Uterus (tissue), 4 donors: ENCODE measurements around the gene OAT. TPM values are rescaled to one million over a fixed set of nuclear protein-coding genes. Genes with fewer than 3 reads are reported as not detected.

Experiments
- DNase-seq, 2 donors: peaks; one replicate each; pipeline ENCODE4 v3.0.0-alpha.2; 2019 to 2020
- H3K27ac ChIP-seq, 2 donors: fragments of 200-600 bp; sonication (generic); 1 replicate in 1 of 2; 2 replicates in 1 of 2; pipeline ENCODE4 v1.5.1; 2016 to 2018
- H3K27me3 ChIP-seq, 2 donors: fragments of 200-600 bp; sonication (generic); one replicate each; pipeline ENCODE4 v1.5.1; 2018 to 2019; ENCODE audit warnings: control low read depth in 1 of 2
- H3K36me3 ChIP-seq, 2 donors: fragments of 200-600 bp; sonication (generic); one replicate each; pipeline ENCODE4 v1.5.1; 2019; ENCODE audit warnings: control low read depth in 1 of 2
- H3K4me1 ChIP-seq, 2 donors: fragments of 200-600 bp; sonication (generic); one replicate each; pipeline ENCODE4 v1.5.1; 2018 to 2019; ENCODE audit warnings: control low read depth in 1 of 2
- H3K4me3 ChIP-seq, 2 donors: fragments of 200-600 bp; sonication (generic); 1 replicate in 1 of 2; 2 replicates in 1 of 2; pipeline ENCODE4 v1.5.1; 2018 to 2019; ENCODE audit warnings: mild to moderate bottlenecking in 1 of 2
- H3K9me3 ChIP-seq, 2 donors: fragments of 200-600 bp; sonication (generic); one replicate each; pipeline ENCODE4 v1.5.1; 2019; ENCODE audit warnings: control low read depth in 1 of 2
- CTCF ChIP-seq, 4 experiments: fragments of 200-600 bp in 2 of 4; fragments of 450-650 bp in 2 of 4; sonication (generic) in 2 of 4; IDR thresholded peaks; one replicate each; pipeline ENCODE4 v1.5.1; 2016 to 2019; ENCODE audit warnings: antibody characterized with exemption in 4 of 4, mild to moderate bottlenecking in 2 of 4, moderate library complexity in 1 of 4
- POLR2A ChIP-seq, 2 donors: fragments of 450-650 bp; IDR thresholded peaks; one replicate each; pipeline ENCODE4 v1.6.1; 2016; ENCODE audit warnings: antibody characterized with exemption in 2 of 2, mild to moderate bottlenecking in 1 of 2, moderate library complexity in 1 of 2
- intact Hi-C: fragments of 100-400 bp; cut with DNase I; formaldehyde crosslinking; loops from one replicate; pipeline ENCODE4 v1.15.1; 2023; ENCODE audit warnings: low total_unique reads
- total RNA-seq, 4 donors: library from RNA; depleted of rRNA in 3 of 4; stranded (reverse); fragments of >200 nt in 3 of 4; gene quantifications; one replicate each; pipeline versions ENCODE4 v1.1.0 to v1.2.4, GENCODE V29; 2014 to 2023
- donor health status: DM: yes; HTN: yes; CAD: no.

Gene OAT
- total RNA-seq, 4 donors from 2014 or later, result 75.3 to 175 (median 97.6) TPM

- intact Hi-C loops, result no loop called here
- Histone ChIP-seq H3K9me3 (no peaks in the 10 kb centered on the region), H3K36me3 (no peaks in the 10 kb centered on the region), H3K27ac (no peak overlapping the region), H3K4me1 (no peaks in the 10 kb centered on the region), H3K27me3 (no peaks in the 10 kb centered on the region), H3K4me3 (no peak overlapping the region)
- DNase-seq, result no peak
- TF ChIP-seq CTCF (IDR thresholded peaks at IDR 0.05) (no peak), POLR2A (IDR thresholded peaks at IDR 0.05) (no peak)
These were observed 40.2 kb upstream of the OAT start for GRCh38 chr10:124458889-124459288.

GRCh38 chr10:124458473-124458872 lies 39.8 kb upstream of the OAT start:
- no peaks in the 10 kb centered on the region for H3K36me3 ChIP-seq
- no peak for TF ChIP-seq POLR2A (IDR thresholded peaks at IDR 0.05)
- no peak for TF ChIP-seq CTCF (IDR thresholded peaks at IDR 0.05)
- no peaks in the 10 kb centered on the region for H3K4me1 ChIP-seq
- intact Hi-C loops, result no loop called here
- no peak for DNase-seq
- no peak overlapping the region for H3K4me3 ChIP-seq
- no peak overlapping the region for H3K27ac ChIP-seq
- H3K9me3 ChIP-seq, result no peaks in the 10 kb centered on the region
- H3K27me3 ChIP-seq, result no peaks in the 10 kb centered on the region

GRCh38 chr10:124455441-124455840 lies 36.7 kb upstream of the OAT start:
- Histone ChIP-seq H3K4me3 (no peak overlapping the region), H3K27ac (no peak overlapping the region), H3K9me3 (no peaks in the 10 kb centered on the region), H3K4me1 (no peaks in the 10 kb centered on the region), H3K27me3 (peaks cover 0 to 9% of the 10 kb centered on the region in 2 donors), H3K36me3 (no peaks in the 10 kb centered on the region)
- intact Hi-C loops, result no loop called here
- TF ChIP-seq POLR2A (IDR thresholded peaks at IDR 0.05), result no peak
- TF ChIP-seq CTCF (IDR thresholded peaks at IDR 0.05), result no peak
- no peak for DNase-seq

- H3K4me3 ChIP-seq, result no peak overlapping the region
- peaks cover 4 to 15% of the 10 kb centered on the region in 2 donors for H3K27me3 ChIP-seq
- peaks cover 0 to 8% of the 10 kb centered on the region in 2 donors for H3K4me1 ChIP-seq
- no peak for DNase-seq
- no peak overlapping the region for H3K27ac ChIP-seq
- intact Hi-C loops, result no loop called here
- TF ChIP-seq POLR2A (IDR thresholded peaks at IDR 0.05) (no peak), CTCF (IDR thresholded peaks at IDR 0.05) (no peak)
- H3K9me3 ChIP-seq, result no peaks in the 10 kb centered on the region
- no peaks in the 10 kb centered on the region for H3K36me3 ChIP-seq
These were observed 35.4 kb upstream of the OAT start for GRCh38 chr10:124453960-124454610.

- Histone ChIP-seq H3K4me3 (no peak overlapping the region), H3K27me3 (peaks cover 4 to 36% of the 10 kb centered on the region in 2 donors), H3K36me3 (no peaks in the 10 kb centered on the region), H3K9me3 (no peaks in the 10 kb centered on the region), H3K27ac (no peak overlapping the region), H3K4me1 (peaks cover 0 to 18% of the 10 kb centered on the region in 2 donors)
- intact Hi-C loops, result no loop called here
- TF ChIP-seq POLR2A (IDR thresholded peaks at IDR 0.05) (no peak), CTCF (IDR thresholded peaks at IDR 0.05) (no peak)
- DNase-seq, result no peak
These were observed 32.6 kb upstream of the OAT start for GRCh38 chr10:124451276-124451675.
